Type B pancreatic cell (in vitro differentiated cells): ENCODE data around the gene LRRC51. TPM values are rescaled to one million over a fixed set of nuclear protein-coding genes. Genes with fewer than 3 reads are reported as not detected.
A peak's percentile ranks its signal among the peaks of the same experiment; 100 is the strongest.

Experiments used
- DNase-seq: peaks from one replicate; pipeline ENCODE4 v3.0.0; 2021; ENCODE audit warnings: mixed read lengths; ENCODE audit not compliant: unreplicated experiment; ENCODE audit errors: extremely low spot score
- H3K27ac Mint-ChIP-seq: 2 replicates; pipeline ENCODE4 v1.8.0; 2021; ENCODE audit warnings: mild to moderate bottlenecking, mixed read lengths
- H3K27me3 Mint-ChIP-seq: 2 replicates; pipeline ENCODE4 v1.8.0; 2021; ENCODE audit warnings: mixed read lengths
- H3K36me3 Mint-ChIP-seq: 2 replicates; pipeline ENCODE4 v1.8.0; 2021; ENCODE audit warnings: mixed read lengths
- H3K4me1 Mint-ChIP-seq: one replicate; pipeline ENCODE4 v1.8.0; 2021; ENCODE audit warnings: mixed read lengths; ENCODE audit not compliant: unreplicated experiment
- H3K4me3 Mint-ChIP-seq: 2 replicates; pipeline ENCODE4 v1.8.0; 2021; ENCODE audit warnings: mild to moderate bottlenecking, mixed read lengths
- H3K9me3 Mint-ChIP-seq: 2 replicates; pipeline ENCODE4 v1.8.0; 2021; ENCODE audit warnings: mixed read lengths
- total RNA-seq: library from RNA; stranded (reverse); gene quantifications from 2 replicates; pipeline ENCODE4 v1.2.1, GENCODE V29; 2021; ENCODE audit warnings: low replicate concordance
- TF ChIP-seq, protein P1 (sequence below): fragments of 200-600 bp; sonication (generic); conservative IDR thresholded peaks from 2 replicates; pipeline ENCODE4 v1.5.0; 2021; ENCODE audit warnings: antibody characterized with exemption, mild to moderate bottlenecking

LRRC51 gene
- total RNA-seq, 1 donor from 2014 or later: 14.7 TPM

DNA sequence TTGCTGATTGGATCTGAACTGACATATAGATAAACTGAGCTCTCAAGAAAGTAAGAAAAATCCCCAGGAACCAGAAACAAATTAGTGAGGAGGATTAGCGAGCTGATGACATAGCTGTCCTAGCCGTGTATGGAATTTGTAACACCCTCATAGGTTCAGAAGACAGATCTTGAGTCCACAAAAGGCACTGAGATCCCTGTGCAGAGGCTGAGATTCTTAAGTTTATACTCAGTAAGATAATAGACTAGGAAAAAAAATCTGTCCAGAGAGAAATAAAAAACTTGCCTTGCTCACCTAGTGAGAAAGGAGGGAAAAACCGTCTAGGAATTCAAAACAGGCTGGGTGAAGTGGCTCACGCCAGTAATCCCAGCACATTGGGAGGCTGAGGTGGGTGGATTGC is 4.9 kb upstream of the LRRC51 start:
- no peak overlapping the region for H3K4me3 Mint-ChIP-seq
- H3K4me1 Mint-ChIP-seq: peaks cover 48% of the 10 kb centered on the region
- TF ChIP-seq, protein P1, sequence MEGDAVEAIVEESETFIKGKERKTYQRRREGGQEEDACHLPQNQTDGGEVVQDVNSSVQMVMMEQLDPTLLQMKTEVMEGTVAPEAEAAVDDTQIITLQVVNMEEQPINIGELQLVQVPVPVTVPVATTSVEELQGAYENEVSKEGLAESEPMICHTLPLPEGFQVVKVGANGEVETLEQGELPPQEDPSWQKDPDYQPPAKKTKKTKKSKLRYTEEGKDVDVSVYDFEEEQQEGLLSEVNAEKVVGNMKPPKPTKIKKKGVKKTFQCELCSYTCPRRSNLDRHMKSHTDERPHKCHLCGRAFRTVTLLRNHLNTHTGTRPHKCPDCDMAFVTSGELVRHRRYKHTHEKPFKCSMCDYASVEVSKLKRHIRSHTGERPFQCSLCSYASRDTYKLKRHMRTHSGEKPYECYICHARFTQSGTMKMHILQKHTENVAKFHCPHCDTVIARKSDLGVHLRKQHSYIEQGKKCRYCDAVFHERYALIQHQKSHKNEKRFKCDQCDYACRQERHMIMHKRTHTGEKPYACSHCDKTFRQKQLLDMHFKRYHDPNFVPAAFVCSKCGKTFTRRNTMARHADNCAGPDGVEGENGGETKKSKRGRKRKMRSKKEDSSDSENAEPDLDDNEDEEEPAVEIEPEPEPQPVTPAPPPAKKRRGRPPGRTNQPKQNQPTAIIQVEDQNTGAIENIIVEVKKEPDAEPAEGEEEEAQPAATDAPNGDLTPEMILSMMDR: no peak
- no peak overlapping the region for H3K27ac Mint-ChIP-seq
- H3K9me3 Mint-ChIP-seq: peaks cover 2% of the 10 kb centered on the region
- H3K27me3 Mint-ChIP-seq: no peaks in the 10 kb centered on the region
- peaks cover 12% of the 10 kb centered on the region for H3K36me3 Mint-ChIP-seq
- no peak for DNase-seq

DNA sequence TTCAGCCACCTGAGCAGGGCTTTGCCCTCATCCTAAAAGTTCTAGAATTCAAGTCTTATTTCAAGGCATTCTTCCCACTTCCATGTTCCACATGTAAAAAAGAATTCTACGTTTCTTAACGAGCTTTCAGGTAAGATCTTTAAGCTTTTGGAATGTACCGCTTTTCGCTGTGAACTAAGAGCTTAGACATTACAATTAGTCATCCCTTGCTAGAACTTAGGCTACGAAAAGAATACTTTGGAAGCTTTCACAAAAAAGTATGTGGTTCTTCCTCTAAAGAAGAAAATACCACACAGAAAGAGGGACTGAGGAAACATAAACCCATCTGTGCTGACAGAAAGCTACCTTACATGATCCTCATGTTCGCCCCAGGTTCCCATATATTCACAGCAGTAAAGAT is 2.2 kb upstream of the LRRC51 start:
- peaks cover 4% of the 10 kb centered on the region for H3K9me3 Mint-ChIP-seq
- H3K4me3 Mint-ChIP-seq: peak overlapping the region; percentile 96
- peaks cover 46% of the 10 kb centered on the region for H3K4me1 Mint-ChIP-seq
- H3K27me3 Mint-ChIP-seq: no peaks in the 10 kb centered on the region
- DNase-seq: no peak
- H3K36me3 Mint-ChIP-seq: peaks cover 8% of the 10 kb centered on the region
- H3K27ac Mint-ChIP-seq: peak overlapping the region; percentile 86
- TF ChIP-seq, protein P1: no peak

DNA sequence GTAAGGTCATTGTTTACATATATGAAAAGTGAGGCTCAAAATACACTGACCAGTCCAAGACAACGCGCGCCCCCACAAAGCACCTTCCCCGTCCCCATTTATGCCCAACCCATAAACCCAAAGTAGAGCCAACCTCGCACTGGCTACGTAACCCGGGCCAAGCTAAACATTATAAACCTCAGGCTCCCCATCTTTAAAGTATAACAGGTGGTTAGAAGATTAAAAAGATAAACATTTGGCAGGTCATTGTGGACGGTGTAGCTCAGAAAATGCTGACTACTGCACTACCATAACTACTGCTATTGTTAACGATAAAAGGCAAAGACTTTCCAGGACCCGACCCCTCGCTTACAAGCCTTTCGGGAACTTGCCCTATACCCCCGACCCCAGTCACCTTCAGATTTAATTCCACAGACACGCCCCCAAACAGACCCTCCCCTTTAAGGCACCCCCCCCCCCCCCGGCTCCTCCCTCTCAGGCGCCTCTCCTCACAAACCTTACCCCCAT is 778 bp upstream of the LRRC51 start:
- Mint-ChIP-seq H3K9me3 (peaks cover 4% of the 10 kb centered on the region), H3K27ac (peak overlapping the region; percentile 99), H3K36me3 (peaks cover 7% of the 10 kb centered on the region), H3K4me1 (peaks cover 49% of the 10 kb centered on the region), H3K27me3 (no peaks in the 10 kb centered on the region), H3K4me3 (peak overlapping the region; percentile 96)
- no peak for DNase-seq
- TF ChIP-seq, protein P1: no peak

DNA sequence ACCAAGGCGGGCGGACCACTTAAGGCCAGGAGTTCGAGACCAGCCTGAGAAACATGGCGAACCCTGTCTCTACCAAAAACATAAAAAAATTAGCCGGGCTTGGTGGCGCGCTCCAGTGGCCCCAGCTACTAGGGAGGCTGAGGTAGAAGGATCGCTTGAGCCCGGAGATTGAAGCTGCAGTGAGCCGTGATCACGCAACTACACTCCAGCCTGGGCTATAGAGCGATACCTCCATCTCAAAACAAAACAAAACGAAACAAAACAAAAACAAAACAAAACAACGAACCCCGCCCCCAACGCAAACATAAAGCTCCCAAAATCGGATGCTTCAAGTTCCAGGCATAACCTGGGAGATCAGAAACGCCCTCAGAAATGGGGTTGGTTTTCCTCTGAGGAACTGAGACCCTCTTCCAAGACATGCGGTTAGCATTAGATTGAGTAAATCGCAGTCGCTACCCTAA is 564 bp downstream of the LRRC51 start:
- H3K36me3 Mint-ChIP-seq: peaks cover 10% of the 10 kb centered on the region
- H3K27me3 Mint-ChIP-seq: no peaks in the 10 kb centered on the region
- TF ChIP-seq, protein P1: no peak
- peak overlapping the region; percentile 99 for H3K27ac Mint-ChIP-seq
- peak overlapping the region; percentile 96 for H3K4me3 Mint-ChIP-seq
- H3K4me1 Mint-ChIP-seq: peaks cover 46% of the 10 kb centered on the region
- H3K9me3 Mint-ChIP-seq: peaks cover 4% of the 10 kb centered on the region
- DNase-seq: no peak

DNA sequence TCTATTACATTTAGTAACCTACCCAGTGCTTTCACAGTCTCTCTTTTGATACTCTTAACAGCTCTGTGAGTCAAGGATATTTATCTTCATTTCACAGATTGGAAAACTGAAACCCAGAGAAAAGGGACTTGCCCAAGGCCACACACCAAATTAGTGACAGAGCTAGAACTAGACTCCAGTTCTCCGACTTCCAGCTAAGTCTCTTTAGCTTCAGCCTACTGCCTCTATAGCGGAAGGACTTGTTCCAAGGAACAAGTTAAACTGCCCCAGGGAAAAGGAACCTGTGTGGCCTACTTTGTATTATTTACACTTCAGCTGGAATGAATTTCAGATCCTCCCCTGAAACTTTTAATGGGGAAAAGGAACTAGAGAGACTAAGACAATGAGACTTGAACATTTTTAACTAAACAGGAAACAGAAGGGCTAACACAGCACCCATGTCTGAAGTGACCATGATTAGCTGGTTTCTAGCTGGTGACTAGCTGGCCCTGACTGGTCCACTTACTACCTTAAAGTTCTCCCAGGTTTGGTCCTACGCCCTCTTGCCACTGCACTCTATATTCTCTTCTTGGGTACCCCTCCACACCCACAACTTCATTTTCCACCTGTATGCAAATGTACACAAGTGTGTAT is 1.3 kb downstream of the LRRC51 start:
- Mint-ChIP-seq H3K27me3 (no peaks in the 10 kb centered on the region), H3K36me3 (peaks cover 10% of the 10 kb centered on the region), H3K4me1 (peaks cover 45% of the 10 kb centered on the region), H3K27ac (peak overlapping the region; percentile 99), H3K4me3 (peak overlapping the region; percentile 96), H3K9me3 (peaks cover 4% of the 10 kb centered on the region)
- TF ChIP-seq, protein P1: no peak
- no peak for DNase-seq
